Measurements from ENCODE around the gene KLK4. TPM values are rescaled to one million over a fixed set of nuclear protein-coding genes. Genes with fewer than 3 reads are reported as not detected.

Gene KLK4
- total and polyA plus RNA-seq, 10 of the 15 experiments (the other 5 are each of a cell fraction or from before 2014, with no cell fraction given) = 0.06 to 0.31 TPM; not detected in 8

GRCh38 chr19:50861010-50861409, 50.2 kb downstream of the KLK4 start:
- in situ Hi-C loops (cut with MboI) (no loop called here), intact Hi-C loops (cut with micrococcal nuclease; ENCODE audit: unreplicated experiment) (no loop called here)
- no peak overlapping the region for H3K9ac ChIP-seq (ENCODE audit: control insufficient read depth, insufficient read depth, low read length)
- no peak overlapping the region for H2AFZ ChIP-seq (ENCODE audit: control insufficient read depth, low read depth, low read length)
- RAD21 ChIA-PET (ENCODE audit: unreplicated experiment) = no interaction called here
- ATAC-seq (no peak), FAIRE-seq (no peak), DNase-seq (ENCODE audit: low read depth, low spot score) (no peak)
- WGBS (ENCODE audit: insufficient coverage, insufficient replicate concordance, low lambda C conversion rate, missing lambda C conversion rate) = 35% methylated on average over 5 of the region's 5 CpGs
- H3K27ac ChIP-seq (ENCODE audit: control insufficient read depth, insufficient read depth) = no peak overlapping the region
- no peaks in the 10 kb centered on the region; a peak in 2 of 4 replicates for H3K27me3 ChIP-seq (replicated peaks in 1 of 2; ENCODE audit: control insufficient read depth in 2 of 2, insufficient read depth in 2 of 2, low read length in 1 of 2)
- CTCF ChIA-PET = no interaction called here
- peaks cover 3% of the 10 kb centered on the region; the same call in 1 of the 3 replicates for H3K9me3 ChIP-seq (replicated peaks; ENCODE audit: control insufficient read depth, insufficient read depth, low read length)
- POLR2A ChIA-PET = no interaction called here
- H3K4me1 ChIP-seq (ENCODE audit: control insufficient read depth, insufficient read depth, low read length) = 0 out of 2 replicates have a peak, but pooled peaks cover 3% of the 10 kb centered on the region
- no peak overlapping the region for H3K4me3 ChIP-seq
- no peak overlapping the region for H3K4me2 ChIP-seq (ENCODE audit: control insufficient read depth, insufficient read depth)
- SMC1A ChIA-PET (ENCODE audit: uncharacterized antibody, unreplicated experiment) = interaction anchor here (0.9 kb wide), 1 partner anchor 61 kb away, joined by 3 read pairs; no protein-coding TSS in a partner anchor
- no peaks in the 10 kb centered on the region for H3K36me3 ChIP-seq (ENCODE audit: control insufficient read depth in 2 of 2, insufficient read depth in 2 of 2, low read length in 1 of 2)
- no peaks in the 10 kb centered on the region for H4K20me1 ChIP-seq (ENCODE audit: control insufficient read depth, insufficient read depth)
- no TSS peak for BruUV-seq (replicated peaks)
- no peaks in the 10 kb centered on the region for H3K79me2 ChIP-seq (ENCODE audit: control insufficient read depth, insufficient read depth, low read length)
- TF ChIP-seq BHLHE40 (IDR thresholded peaks at IDR 0.05; ENCODE audit: borderline replicate concordance in 1 of 2, low read depth in 2 of 2, low read length in 1 of 2) (no peak), POLR2AphosphoS5 (IDR thresholded peaks at IDR 0.05; ENCODE audit: low read length) (no peak), NR2F1 (conservative IDR thresholded peaks at IDR 0.05) (no peak), MTA3 (IDR thresholded peaks at IDR 0.05; ENCODE audit: borderline replicate concordance, low read length) (no peak), ZBTB4 (CRISPR knock-in tag; IDR thresholded peaks at IDR 0.05) (no peak), PAX8 (IDR thresholded peaks at IDR 0.05) (no peak), PKNOX1 (IDR thresholded peaks at IDR 0.05) (no peak), EED (IDR thresholded peaks at IDR 0.05; ENCODE audit: low read depth) (no peak)

All from GM12878 (cell line).